Measurements from ENCODE around the gene PSAPL1. TPM values are rescaled to one million over a fixed set of nuclear protein-coding genes. Genes with fewer than 3 reads are reported as not detected.

PSAPL1 gene
- polyA plus RNA-seq, 1 experiment = not detected

- ChIA-PET CTCF (interaction anchor here (0.6 kb wide), 1 partner anchor 21 kb away, joined by 3 read pairs; no protein-coding TSS in a partner anchor), POLR2A (no interaction called here)
- TF ChIP-seq CTCF (IDR thresholded peaks at IDR 0.05; ENCODE audit: insufficient read depth, low read depth, low read length) = no peak
- Histone ChIP-seq H3K27me3 (ENCODE audit: control insufficient read depth, insufficient read depth, low read length) (no peaks in the 10 kb centered on the region; the same call in 1 of the 2 replicates), H3K36me3 (ENCODE audit: control insufficient read depth, insufficient read depth, low read length) (no peaks in the 10 kb centered on the region), H3K4me3 (ENCODE audit: low read depth, low read length) (no peak overlapping the region)
- no peak for DNase-seq (ENCODE audit: low read depth)
These were observed 4.3 kb downstream of the PSAPL1 start for GRCh38 chr4:7430368-7430964.

GRCh38 chr4:7429601-7430078, 5.1 kb downstream of the PSAPL1 start:
- TF ChIP-seq CTCF (IDR thresholded peaks at IDR 0.05; ENCODE audit: insufficient read depth, low read depth, low read length) = no peak
- ChIA-PET POLR2A (no interaction called here), CTCF (no interaction called here)
- no peak for DNase-seq (ENCODE audit: low read depth)
- Histone ChIP-seq H3K36me3 (ENCODE audit: control insufficient read depth, insufficient read depth, low read length) (no peaks in the 10 kb centered on the region), H3K27me3 (ENCODE audit: control insufficient read depth, insufficient read depth, low read length) (no peaks in the 10 kb centered on the region; the same call in 1 of the 2 replicates), H3K4me3 (ENCODE audit: low read depth, low read length) (no peak overlapping the region)

GRCh38 chr4:7429069-7429416, 5.7 kb downstream of the PSAPL1 start:
- H3K27me3 ChIP-seq (ENCODE audit: control insufficient read depth, insufficient read depth, low read length) = no peaks in the 10 kb centered on the region; the same call in 1 of the 2 replicates
- H3K4me3 ChIP-seq (ENCODE audit: low read depth, low read length) = no peak overlapping the region
- no peaks in the 10 kb centered on the region for H3K36me3 ChIP-seq (ENCODE audit: control insufficient read depth, insufficient read depth, low read length)
- DNase-seq (ENCODE audit: low read depth) = no peak
- ChIA-PET CTCF (no interaction called here), POLR2A (no interaction called here)
- no peak for TF ChIP-seq CTCF (IDR thresholded peaks at IDR 0.05; ENCODE audit: insufficient read depth, low read depth, low read length)

GRCh38 chr4:7428261-7429068, 6.3 kb downstream of the PSAPL1 start:
- Histone ChIP-seq H3K36me3 (ENCODE audit: control insufficient read depth, insufficient read depth, low read length) (no peaks in the 10 kb centered on the region), H3K4me3 (ENCODE audit: low read depth, low read length) (no peak overlapping the region), H3K27me3 (ENCODE audit: control insufficient read depth, insufficient read depth, low read length) (peaks cover 2% of the 10 kb centered on the region; the same call in 1 of the 2 replicates)
- CTCF ChIA-PET = no interaction called here
- POLR2A ChIA-PET = no interaction called here
- DNase-seq (ENCODE audit: low read depth) = no peak
- no peak for TF ChIP-seq CTCF (IDR thresholded peaks at IDR 0.05; ENCODE audit: insufficient read depth, low read depth, low read length)

GRCh38 chr4:7427831-7428260, 6.9 kb downstream of the PSAPL1 start:
- ChIA-PET CTCF (no interaction called here), POLR2A (no interaction called here)
- H3K36me3 ChIP-seq (ENCODE audit: control insufficient read depth, insufficient read depth, low read length) = no peaks in the 10 kb centered on the region
- H3K27me3 ChIP-seq (ENCODE audit: control insufficient read depth, insufficient read depth, low read length) = peaks cover 2% of the 10 kb centered on the region; the same call in 1 of the 2 replicates
- no peak for TF ChIP-seq CTCF (IDR thresholded peaks at IDR 0.05; ENCODE audit: insufficient read depth, low read depth, low read length)
- no peak overlapping the region for H3K4me3 ChIP-seq (ENCODE audit: low read depth, low read length)
- DNase-seq (ENCODE audit: low read depth) = no peak

Data from BJ (cell line).